ENCODE measurements around the gene VIL1. TPM values are rescaled to one million over a fixed set of nuclear protein-coding genes. Genes with fewer than 3 reads are reported as not detected.

The VIL1 gene
- total and polyA plus RNA-seq, 2 of the 4 experiments (the other 2 are of a cell fraction), result not detected

DNA sequence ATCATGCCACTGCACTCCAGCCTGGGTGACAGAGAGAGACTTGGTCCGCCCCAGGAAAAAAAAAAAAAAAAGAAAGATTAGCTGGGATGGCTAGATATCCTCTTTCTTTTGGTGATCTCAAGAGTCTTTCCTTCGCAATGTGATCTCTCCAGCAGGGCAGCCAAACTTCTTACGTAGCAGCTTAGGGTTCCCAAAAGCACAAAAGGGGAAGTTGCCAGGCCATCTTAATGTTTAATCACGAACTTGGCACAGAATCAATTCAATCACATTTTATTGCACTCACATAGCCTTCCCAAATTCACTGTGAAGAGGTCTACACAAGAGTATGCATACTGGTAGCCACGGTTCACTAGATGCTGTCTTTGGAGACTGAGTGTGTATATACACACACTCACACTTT, 53.1 kb downstream of the VIL1 start:
- H3K9me1 ChIP-seq (ENCODE audit: insufficient read depth, low read length), result no peaks in the 10 kb centered on the region
- CTCF ChIA-PET, result no interaction called here
- no peak overlapping the region for H3K23ac ChIP-seq (ENCODE audit: low read depth, low read length)
- POLR2A ChIA-PET (ENCODE audit: unreplicated experiment), result no interaction called here
- H3K14ac ChIP-seq (replicated peaks; ENCODE audit: low read depth, low read length), result no peak overlapping the region
- no peak overlapping the region for H3K4me2 ChIP-seq (ENCODE audit: low read depth, low read length)
- H3K4me3 ChIP-seq (ENCODE audit: insufficient read depth, low read depth, low read length), result no peak overlapping the region
- H2BK5ac ChIP-seq (ENCODE audit: low read depth, low read length, poor library complexity, severe bottlenecking), result no peak overlapping the region
- H3K9ac ChIP-seq (ENCODE audit: low read depth, low read length), result no peak overlapping the region
- WGBS, 2 experiments (ENCODE audit: extremely low coverage in 2 of 2, insufficient read length in 1 of 2), result no CpG with 5 or more reads among the region's 5 CpGs
- ATAC-seq (ENCODE audit: low read depth), result no peak
- intact Hi-C loops (cut with micrococcal nuclease), result loop anchor here (10.0 kb wide), 1 partner anchor 173 kb away; no protein-coding TSS in a partner anchor
- no peaks in the 10 kb centered on the region for H3K9me3 ChIP-seq (ENCODE audit: control insufficient read depth, insufficient read depth, low read length)
- no peak overlapping the region for H4K8ac ChIP-seq (ENCODE audit: low read depth in 2 of 2, low read length in 2 of 2)
- no peak overlapping the region for H3K4ac ChIP-seq (ENCODE audit: low read depth, low read length)
- no peaks in the 10 kb centered on the region for H4K20me1 ChIP-seq (ENCODE audit: insufficient read depth, low read length)
- no peaks in the 10 kb centered on the region; a peak in 1 of 4 replicates for H3K79me1 ChIP-seq (ENCODE audit: low read depth in 1 of 2, low read length in 2 of 2)
- H3K18ac ChIP-seq (ENCODE audit: low read depth, low read length), result no peak overlapping the region
- TF ChIP-seq RFX5 (IDR thresholded peaks at IDR 0.05; ENCODE audit: low read depth, low read length), result no peak
- no peak for TF ChIP-seq FOS (IDR thresholded peaks at IDR 0.05; ENCODE audit: low read depth, low read length)
- TF ChIP-seq, protein P1, sequence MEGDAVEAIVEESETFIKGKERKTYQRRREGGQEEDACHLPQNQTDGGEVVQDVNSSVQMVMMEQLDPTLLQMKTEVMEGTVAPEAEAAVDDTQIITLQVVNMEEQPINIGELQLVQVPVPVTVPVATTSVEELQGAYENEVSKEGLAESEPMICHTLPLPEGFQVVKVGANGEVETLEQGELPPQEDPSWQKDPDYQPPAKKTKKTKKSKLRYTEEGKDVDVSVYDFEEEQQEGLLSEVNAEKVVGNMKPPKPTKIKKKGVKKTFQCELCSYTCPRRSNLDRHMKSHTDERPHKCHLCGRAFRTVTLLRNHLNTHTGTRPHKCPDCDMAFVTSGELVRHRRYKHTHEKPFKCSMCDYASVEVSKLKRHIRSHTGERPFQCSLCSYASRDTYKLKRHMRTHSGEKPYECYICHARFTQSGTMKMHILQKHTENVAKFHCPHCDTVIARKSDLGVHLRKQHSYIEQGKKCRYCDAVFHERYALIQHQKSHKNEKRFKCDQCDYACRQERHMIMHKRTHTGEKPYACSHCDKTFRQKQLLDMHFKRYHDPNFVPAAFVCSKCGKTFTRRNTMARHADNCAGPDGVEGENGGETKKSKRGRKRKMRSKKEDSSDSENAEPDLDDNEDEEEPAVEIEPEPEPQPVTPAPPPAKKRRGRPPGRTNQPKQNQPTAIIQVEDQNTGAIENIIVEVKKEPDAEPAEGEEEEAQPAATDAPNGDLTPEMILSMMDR (conservative IDR thresholded peaks at IDR 0.05; ENCODE audit: low read depth, low read length), result no peak
- TF ChIP-seq, protein P2, sequence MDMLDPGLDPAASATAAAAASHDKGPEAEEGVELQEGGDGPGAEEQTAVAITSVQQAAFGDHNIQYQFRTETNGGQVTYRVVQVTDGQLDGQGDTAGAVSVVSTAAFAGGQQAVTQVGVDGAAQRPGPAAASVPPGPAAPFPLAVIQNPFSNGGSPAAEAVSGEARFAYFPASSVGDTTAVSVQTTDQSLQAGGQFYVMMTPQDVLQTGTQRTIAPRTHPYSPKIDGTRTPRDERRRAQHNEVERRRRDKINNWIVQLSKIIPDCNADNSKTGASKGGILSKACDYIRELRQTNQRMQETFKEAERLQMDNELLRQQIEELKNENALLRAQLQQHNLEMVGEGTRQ (IDR thresholded peaks at IDR 0.05; ENCODE audit: low read depth, low read length), result no peak
- no peak for TF ChIP-seq MXI1 (IDR thresholded peaks at IDR 0.05; ENCODE audit: borderline replicate concordance, low read depth, low read length)
- no peak for TF ChIP-seq NFE2L2 (IDR thresholded peaks at IDR 0.05; ENCODE audit: low read depth, low read length)
- TF ChIP-seq POLR2A (IDR thresholded peaks at IDR 0.05; ENCODE audit: low read depth, low read length), result no peak
- TF ChIP-seq CEBPB (IDR thresholded peaks at IDR 0.05; ENCODE audit: low read depth, low read length), result no peak
- TF ChIP-seq, protein P3, sequence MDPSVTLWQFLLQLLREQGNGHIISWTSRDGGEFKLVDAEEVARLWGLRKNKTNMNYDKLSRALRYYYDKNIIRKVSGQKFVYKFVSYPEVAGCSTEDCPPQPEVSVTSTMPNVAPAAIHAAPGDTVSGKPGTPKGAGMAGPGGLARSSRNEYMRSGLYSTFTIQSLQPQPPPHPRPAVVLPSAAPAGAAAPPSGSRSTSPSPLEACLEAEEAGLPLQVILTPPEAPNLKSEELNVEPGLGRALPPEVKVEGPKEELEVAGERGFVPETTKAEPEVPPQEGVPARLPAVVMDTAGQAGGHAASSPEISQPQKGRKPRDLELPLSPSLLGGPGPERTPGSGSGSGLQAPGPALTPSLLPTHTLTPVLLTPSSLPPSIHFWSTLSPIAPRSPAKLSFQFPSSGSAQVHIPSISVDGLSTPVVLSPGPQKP (IDR thresholded peaks at IDR 0.05; ENCODE audit: borderline replicate concordance, low read depth, low read length), result no peak
- no peak for TF ChIP-seq RCOR1 (IDR thresholded peaks at IDR 0.05; ENCODE audit: insufficient replicate concordance, low read length)
- TF ChIP-seq CHD1 (IDR thresholded peaks at IDR 0.05; ENCODE audit: low read depth, low read length), result no peak
- TF ChIP-seq MAFK (IDR thresholded peaks at IDR 0.05; ENCODE audit: low read depth, low read length), result no peak
- TF ChIP-seq BHLHE40 (IDR thresholded peaks at IDR 0.05; ENCODE audit: low read depth, low read length), result no peak
- no peak for TF ChIP-seq SMC3 (IDR thresholded peaks at IDR 0.05; ENCODE audit: low read depth, low read length)
- TF ChIP-seq MAZ (IDR thresholded peaks at IDR 0.05; ENCODE audit: borderline replicate concordance, low read depth, low read length), result no peak
- TF ChIP-seq RAD21 (IDR thresholded peaks at IDR 0.05; ENCODE audit: low read length), result no peak
- dilution Hi-C loops (cut with HindIII; ENCODE audit: low sequenced_read_pairs, unreplicated experiment), result no loop called here
- H3K27me3 ChIP-seq (ENCODE audit: control insufficient read depth, insufficient read depth, low read length), result no peaks in the 10 kb centered on the region
- in situ Hi-C loops (cut with MboI; ENCODE audit: low sequenced_read_pairs), result no loop called here
- no peak overlapping the region for H4K5ac ChIP-seq (ENCODE audit: low read depth, low read length)
- no peak overlapping the region for H2BK15ac ChIP-seq (ENCODE audit: low read depth, low read length)
- peaks cover 3% of the 10 kb centered on the region for H3K36me3 ChIP-seq (ENCODE audit: control insufficient read depth, insufficient read depth, low read length)
- no TSS peak for BruUV-seq (replicated peaks)
- H3K56ac ChIP-seq (ENCODE audit: extremely low read depth, insufficient read depth, low read length), result no peak overlapping the region
- no peak for DNase-seq
- no peak overlapping the region for H2AK5ac ChIP-seq (ENCODE audit: low read depth, low read length)
- no peak overlapping the region for H2BK120ac ChIP-seq (ENCODE audit: low read depth, low read length)
- peaks cover 3% of the 10 kb centered on the region; the same call in 1 of the 2 replicates for H3K4me1 ChIP-seq (ENCODE audit: control insufficient read depth, insufficient read depth, low read length)
- H3K27ac ChIP-seq (ENCODE audit: insufficient read depth, low read length), result no peak overlapping the region
- H4K91ac ChIP-seq (ENCODE audit: insufficient read depth, low read depth, low read length), result no peak overlapping the region
- no peak overlapping the region for H2BK20ac ChIP-seq (ENCODE audit: low read depth, low read length)
- H2AFZ ChIP-seq (replicated peaks; ENCODE audit: low read length, poor library complexity), result no peak overlapping the region
- H2AK9ac ChIP-seq (replicated peaks; ENCODE audit: low read depth, low read length, poor library complexity), result no peak overlapping the region
